ENCODE data around the gene WFIKKN1. TPM values are rescaled to one million over a fixed set of nuclear protein-coding genes. Genes with fewer than 3 reads are reported as not detected.

WFIKKN1 gene
- total RNA-seq, 1 donor, result 0.43 TPM

GRCh38 chr16:624526-625070 lies 6.2 kb upstream of the WFIKKN1 start:
- no peak overlapping the region for H3K4me3 ChIP-seq (ENCODE audit: low read depth, low read length)
- DNase-seq (ENCODE audit: low read depth), result no peak
- TF ChIP-seq CTCF (IDR thresholded peaks at IDR 0.05; ENCODE audit: insufficient read depth, low read depth, low read length), result no peak

- H3K4me3 ChIP-seq (ENCODE audit: low read depth, low read length), result no peak overlapping the region
- no peak for TF ChIP-seq CTCF (IDR thresholded peaks at IDR 0.05; ENCODE audit: insufficient read depth, low read depth, low read length)
- no peak for DNase-seq (ENCODE audit: low read depth)
These were observed 5.4 kb upstream of the WFIKKN1 start for GRCh38 chr16:625117-625976.

GRCh38 chr16:625977-626765 lies 4.6 kb upstream of the WFIKKN1 start:
- H3K4me3 ChIP-seq (ENCODE audit: low read depth, low read length), result no peak overlapping the region
- TF ChIP-seq CTCF (IDR thresholded peaks at IDR 0.05; ENCODE audit: insufficient read depth, low read depth, low read length), result no peak
- DNase-seq (ENCODE audit: low read depth), result no peak

- TF ChIP-seq CTCF (IDR thresholded peaks at IDR 0.05; ENCODE audit: insufficient read depth, low read depth, low read length), result no peak
- DNase-seq (ENCODE audit: low read depth), result peak; percentile 95
- H3K4me3 ChIP-seq (ENCODE audit: low read depth, low read length), result no peak overlapping the region
These were observed 3.9 kb upstream of the WFIKKN1 start for GRCh38 chr16:626787-627453.

GRCh38 chr16:627454-628239 lies 3.1 kb upstream of the WFIKKN1 start:
- TF ChIP-seq CTCF (IDR thresholded peaks at IDR 0.05; ENCODE audit: insufficient read depth, low read depth, low read length), result no peak
- peak; percentile 50 for DNase-seq (ENCODE audit: low read depth)
- no peak overlapping the region for H3K4me3 ChIP-seq (ENCODE audit: low read depth, low read length)
